ENCODE data around the gene SMC3.

Gene SMC3

GRCh38 chr10:110547139-110547761, 20.2 kb upstream of the SMC3 start:
- DNase-seq (ENCODE audit: insufficient read length) (no peak), FAIRE-seq (peak; percentile 90)
- TF ChIP-seq POLR2A (IDR thresholded peaks at IDR 0.05; ENCODE audit: low read depth, low read length) (no peak), POLR2AphosphoS5 (IDR thresholded peaks at IDR 0.05; ENCODE audit: low read depth, low read length) (no peak), TAF1 (IDR thresholded peaks at IDR 0.05; ENCODE audit: borderline replicate concordance, low read depth, low read length) (no peak)

GRCh38 chr10:110548002-110548401, 19.5 kb upstream of the SMC3 start:
- no peak for FAIRE-seq
- no peak for DNase-seq (ENCODE audit: insufficient read length)
- TF ChIP-seq TAF1 (IDR thresholded peaks at IDR 0.05; ENCODE audit: borderline replicate concordance, low read depth, low read length) (no peak), POLR2A (IDR thresholded peaks at IDR 0.05; ENCODE audit: low read depth, low read length) (no peak), POLR2AphosphoS5 (IDR thresholded peaks at IDR 0.05; ENCODE audit: low read depth, low read length) (no peak)

GRCh38 chr10:110549211-110549610, 18.3 kb upstream of the SMC3 start:
- FAIRE-seq: no peak
- no peak for TF ChIP-seq TAF1 (IDR thresholded peaks at IDR 0.05; ENCODE audit: borderline replicate concordance, low read depth, low read length)
- TF ChIP-seq POLR2AphosphoS5 (IDR thresholded peaks at IDR 0.05; ENCODE audit: low read depth, low read length): no peak
- no peak for TF ChIP-seq POLR2A (IDR thresholded peaks at IDR 0.05; ENCODE audit: low read depth, low read length)

GRCh38 chr10:110553905-110554304, 13.6 kb upstream of the SMC3 start:
- no peak for TF ChIP-seq POLR2A (IDR thresholded peaks at IDR 0.05; ENCODE audit: low read depth, low read length)
- no peak for TF ChIP-seq POLR2AphosphoS5 (IDR thresholded peaks at IDR 0.05; ENCODE audit: low read depth, low read length)
- no peak for TF ChIP-seq TAF1 (IDR thresholded peaks at IDR 0.05; ENCODE audit: borderline replicate concordance, low read depth, low read length)
- DNase-seq (ENCODE audit: insufficient read length) (no peak), FAIRE-seq (no peak)

More at GRCh38 chr10:110549211-110549610, 18.3 kb upstream of the SMC3 start:
- no peak for DNase-seq (ENCODE audit: insufficient read length)

GRCh38 chr10:110556296-110556695, 11.2 kb upstream of the SMC3 start:
- no peak for DNase-seq (ENCODE audit: insufficient read length)
- FAIRE-seq: no peak
- no peak for TF ChIP-seq POLR2AphosphoS5 (IDR thresholded peaks at IDR 0.05; ENCODE audit: low read depth, low read length)
- no peak for TF ChIP-seq POLR2A (IDR thresholded peaks at IDR 0.05; ENCODE audit: low read depth, low read length)
- no peak for TF ChIP-seq TAF1 (IDR thresholded peaks at IDR 0.05; ENCODE audit: borderline replicate concordance, low read depth, low read length)

GRCh38 chr10:110556969-110557601, 10.4 kb upstream of the SMC3 start:
- TF ChIP-seq TAF1 (IDR thresholded peaks at IDR 0.05; ENCODE audit: borderline replicate concordance, low read depth, low read length): no peak
- no peak for TF ChIP-seq POLR2AphosphoS5 (IDR thresholded peaks at IDR 0.05; ENCODE audit: low read depth, low read length)
- no peak for TF ChIP-seq POLR2A (IDR thresholded peaks at IDR 0.05; ENCODE audit: low read depth, low read length)
- DNase-seq (ENCODE audit: insufficient read length) (peak; percentile 19), FAIRE-seq (peak; percentile 87)

- no peak for FAIRE-seq
- no peak for DNase-seq (ENCODE audit: insufficient read length)
- TF ChIP-seq POLR2A (IDR thresholded peaks at IDR 0.05; ENCODE audit: low read depth, low read length) (no peak), TAF1 (IDR thresholded peaks at IDR 0.05; ENCODE audit: borderline replicate concordance, low read depth, low read length) (no peak), POLR2AphosphoS5 (IDR thresholded peaks at IDR 0.05; ENCODE audit: low read depth, low read length) (no peak)
Measured at GRCh38 chr10:110558041-110558440, 9.5 kb upstream of the SMC3 start.

- no peak for FAIRE-seq
- TF ChIP-seq POLR2AphosphoS5 (IDR thresholded peaks at IDR 0.05; ENCODE audit: low read depth, low read length) (no peak), TAF1 (IDR thresholded peaks at IDR 0.05; ENCODE audit: borderline replicate concordance, low read depth, low read length) (no peak)
Measured at GRCh38 chr10:110560012-110560411, 7.5 kb upstream of the SMC3 start.

GRCh38 chr10:110561292-110561691, 6.2 kb upstream of the SMC3 start:
- no peak for FAIRE-seq
- no peak for TF ChIP-seq POLR2AphosphoS5 (IDR thresholded peaks at IDR 0.05; ENCODE audit: low read depth, low read length)
- TF ChIP-seq TAF1 (IDR thresholded peaks at IDR 0.05; ENCODE audit: borderline replicate concordance, low read depth, low read length): no peak
- no peak for TF ChIP-seq POLR2A (IDR thresholded peaks at IDR 0.05; ENCODE audit: low read depth, low read length)
- DNase-seq (ENCODE audit: insufficient read length): no peak

More at GRCh38 chr10:110560012-110560411, 7.5 kb upstream of the SMC3 start:
- DNase-seq (ENCODE audit: insufficient read length): no peak

GRCh38 chr10:110562348-110562747, 5.1 kb upstream of the SMC3 start:
- TF ChIP-seq POLR2A (IDR thresholded peaks at IDR 0.05; ENCODE audit: low read depth, low read length) (no peak), POLR2AphosphoS5 (IDR thresholded peaks at IDR 0.05; ENCODE audit: low read depth, low read length) (no peak), TAF1 (IDR thresholded peaks at IDR 0.05; ENCODE audit: borderline replicate concordance, low read depth, low read length) (no peak)
- no peak for FAIRE-seq
- DNase-seq (ENCODE audit: insufficient read length): no peak

GRCh38 chr10:110563132-110563531, 4.4 kb upstream of the SMC3 start:
- DNase-seq (ENCODE audit: insufficient read length) (no peak), FAIRE-seq (no peak)
- no peak for TF ChIP-seq TAF1 (IDR thresholded peaks at IDR 0.05; ENCODE audit: borderline replicate concordance, low read depth, low read length)
- TF ChIP-seq POLR2AphosphoS5 (IDR thresholded peaks at IDR 0.05; ENCODE audit: low read depth, low read length): no peak
- no peak for TF ChIP-seq POLR2A (IDR thresholded peaks at IDR 0.05; ENCODE audit: low read depth, low read length)

Data from GM12892 (cell line).